ENCODE measurements around the gene FBXO44. TPM values are rescaled to one million over a fixed set of nuclear protein-coding genes. Genes with fewer than 3 reads are reported as not detected.

The FBXO44 gene
- total and polyA plus RNA-seq, 10 donors = 15.3 to 39.4 (median 24.6) TPM

GRCh38 chr1:11685210-11685752, 30.6 kb downstream of the FBXO44 start:
- H3K27me3 ChIP-seq (replicated peaks in 1 of 7) = peaks cover 0 to 68% (median 18%) of the 10 kb centered on the region in 7 donors
- peaks cover under 1 to 20% (median 15%) of the 10 kb centered on the region in 6 donors for H3K4me1 ChIP-seq
- no peak overlapping the region for H3K27ac ChIP-seq
- H3K9me3 ChIP-seq = no peaks in the 10 kb centered on the region
- H3K36me3 ChIP-seq = no peaks in the 10 kb centered on the region
- DNase-seq = no peak
- intact Hi-C loops (cut with DNase I; ENCODE audit: low total_unique reads) = no loop called here
- 86 to 91% (median 90%) methylated on average over 7 of the region's 7 CpGs for WGBS, 5 donors
- no peak overlapping the region for H3K4me3 ChIP-seq
- TF ChIP-seq POLR2A (IDR thresholded peaks at IDR 0.05) (no peak), CTCF (IDR thresholded peaks at IDR 0.05 in 8 of 11, conservative IDR thresholded peaks at IDR 0.05 in 3 of 11) (no peak), POLR2AphosphoS5 (IDR thresholded peaks at IDR 0.05) (no peak)

GRCh38 chr1:11688506-11688905, 33.8 kb downstream of the FBXO44 start:
- Histone ChIP-seq H3K4me1 (peaks cover 14 to 38% (median 32%) of the 10 kb centered on the region in 6 donors), H3K27ac (no peak overlapping the region), H3K36me3 (no peaks in the 10 kb centered on the region), H3K4me3 (no peak overlapping the region), H3K27me3 (replicated peaks in 1 of 7) (peaks cover 5 to 90% (median 51%) of the 10 kb centered on the region in 7 donors), H3K9me3 (no peaks in the 10 kb centered on the region)
- intact Hi-C loops (cut with DNase I; ENCODE audit: low total_unique reads) = no loop called here
- TF ChIP-seq POLR2A (IDR thresholded peaks at IDR 0.05) = no peak
- no peak for TF ChIP-seq CTCF (IDR thresholded peaks at IDR 0.05 in 8 of 11, conservative IDR thresholded peaks at IDR 0.05 in 3 of 11)
- no peak for TF ChIP-seq POLR2AphosphoS5 (IDR thresholded peaks at IDR 0.05)
- 90 to 96% (median 93%) methylated on average over 4 of the region's 4 CpGs for WGBS, 5 donors
- no peak for DNase-seq

- Histone ChIP-seq H3K36me3 (no peaks in the 10 kb centered on the region), H3K27me3 (replicated peaks in 1 of 7) (peaks cover 5 to 92% (median 55%) of the 10 kb centered on the region in 7 donors), H3K27ac (no peak overlapping the region), H3K4me3 (peak overlapping the region in 7 of 8 donors; percentile 26 to 66 (median 34)), H3K9me3 (no peaks in the 10 kb centered on the region), H3K4me1 (peaks cover 15 to 40% (median 33%) of the 10 kb centered on the region in 6 donors)
- intact Hi-C loops (cut with DNase I; ENCODE audit: low total_unique reads) = no loop called here
- TF ChIP-seq CTCF (IDR thresholded peaks at IDR 0.05 in 8 of 11, conservative IDR thresholded peaks at IDR 0.05 in 3 of 11) (no peak), POLR2AphosphoS5 (IDR thresholded peaks at IDR 0.05) (no peak), POLR2A (IDR thresholded peaks at IDR 0.05) (no peak)
- no peak for DNase-seq
- WGBS, 5 donors = 3 to 7% (median 4%) methylated on average over 34 to 64 of the region's 64 CpGs
These were observed 36.0 kb downstream of the FBXO44 start for GRCh38 chr1:11690397-11691301.
